Measurements from ENCODE around the gene CPN1. TPM values are rescaled to one million over a fixed set of nuclear protein-coding genes. Genes with fewer than 3 reads are reported as not detected.

CPN1 gene
- polyA plus RNA-seq, 1 donor (not counting 4 experiments of a cell fraction or from before 2014, with no cell fraction given): not detected

DNA sequence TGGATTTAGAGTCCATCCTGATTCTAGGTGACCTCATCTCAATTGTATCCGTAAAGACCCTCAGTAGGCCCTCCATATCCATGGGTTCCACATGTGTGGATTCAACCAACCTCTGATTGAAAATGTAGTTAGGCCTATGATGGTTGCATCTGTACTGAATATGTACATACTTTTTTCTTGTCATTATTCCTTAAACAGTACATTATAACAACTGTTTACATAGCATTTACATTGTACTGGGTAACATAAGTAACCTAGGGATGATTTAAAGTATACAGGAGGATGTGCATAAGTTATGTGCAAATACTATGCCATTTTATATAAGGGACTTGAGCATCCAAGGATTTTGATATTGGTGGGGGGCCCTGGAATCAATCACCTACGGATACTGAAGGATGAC lies 10.1 kb downstream of the CPN1 start:
- FAIRE-seq: no peak
- no peaks in the 10 kb centered on the region for H3K4me1 ChIP-seq (ENCODE audit: control insufficient read depth, extremely low read depth, insufficient read depth, low read length)
- no peak overlapping the region for H3K27ac ChIP-seq (ENCODE audit: control insufficient read depth, insufficient read depth, low read length)
- no peaks in the 10 kb centered on the region for H3K27me3 ChIP-seq (ENCODE audit: control insufficient read depth, extremely low read depth, insufficient read depth, low read length)
- dilution Hi-C loops (cut with MboI; ENCODE audit: extremely low pct_ligation_motif_present, low sequenced_read_pairs): no loop called here
- H3K9me1 ChIP-seq (ENCODE audit: control insufficient read depth, extremely low read depth, insufficient read depth, low read length): no peaks in the 10 kb centered on the region
- no peak overlapping the region for H2AFZ ChIP-seq (ENCODE audit: control insufficient read depth, low read length)
- no peak for TF ChIP-seq EZH2 (IDR thresholded peaks at IDR 0.05; ENCODE audit: low read length)
- no peak for TF ChIP-seq CTCF (optimal IDR thresholded peaks at IDR 0.05 in 1 of 3, IDR thresholded peaks at IDR 0.05 in 1 of 3, conservative IDR thresholded peaks at IDR 0.05 in 1 of 3; ENCODE audit: extremely low read depth in 1 of 3, insufficient read depth in 2 of 3, low read length in 3 of 3)
- no peak overlapping the region for H3K4me3 ChIP-seq (ENCODE audit: control insufficient read depth in 2 of 3, extremely low read depth in 1 of 3, insufficient read depth in 2 of 3, low read depth in 1 of 3, low read length in 3 of 3)
- H3K9me3 ChIP-seq (ENCODE audit: control insufficient read depth, low read depth, low read length): no peaks in the 10 kb centered on the region
- no peaks in the 10 kb centered on the region for H3K79me2 ChIP-seq (ENCODE audit: control insufficient read depth, insufficient read depth, low read length)
- no peaks in the 10 kb centered on the region for H4K20me1 ChIP-seq (ENCODE audit: control insufficient read depth, extremely low read depth, insufficient read depth, low read length)
- no peak for DNase-seq (ENCODE audit: low read depth, low spot score)
- H3K9ac ChIP-seq (ENCODE audit: control insufficient read depth, extremely low read depth, insufficient read depth, low read length): no peak overlapping the region
- no peaks in the 10 kb centered on the region for H3K36me3 ChIP-seq (ENCODE audit: control insufficient read depth in 2 of 2, extremely low read depth in 1 of 2, insufficient read depth in 2 of 2, low read length in 2 of 2)
- H3K4me2 ChIP-seq (ENCODE audit: control insufficient read depth, extremely low read depth, insufficient read depth, low read depth, low read length): no peak overlapping the region

- H3K9ac ChIP-seq (ENCODE audit: control insufficient read depth, extremely low read depth, insufficient read depth, low read length): no peak overlapping the region
- no peak for FAIRE-seq
- H2AFZ ChIP-seq (ENCODE audit: control insufficient read depth, low read length): no peak overlapping the region
- dilution Hi-C loops (cut with MboI; ENCODE audit: extremely low pct_ligation_motif_present, low sequenced_read_pairs): no loop called here
- TF ChIP-seq EZH2 (IDR thresholded peaks at IDR 0.05; ENCODE audit: low read length): no peak
- TF ChIP-seq CTCF (optimal IDR thresholded peaks at IDR 0.05 in 1 of 3, IDR thresholded peaks at IDR 0.05 in 1 of 3, conservative IDR thresholded peaks at IDR 0.05 in 1 of 3; ENCODE audit: extremely low read depth in 1 of 3, insufficient read depth in 2 of 3, low read length in 3 of 3): no peak
- DNase-seq (ENCODE audit: low read depth, low spot score): no peak
- H3K9me3 ChIP-seq (ENCODE audit: control insufficient read depth, low read depth, low read length): no peaks in the 10 kb centered on the region
- no peaks in the 10 kb centered on the region for H3K4me1 ChIP-seq (ENCODE audit: control insufficient read depth, extremely low read depth, insufficient read depth, low read length)
- H3K27me3 ChIP-seq (ENCODE audit: control insufficient read depth, extremely low read depth, insufficient read depth, low read length): no peaks in the 10 kb centered on the region
- no peak overlapping the region for H3K4me2 ChIP-seq (ENCODE audit: control insufficient read depth, extremely low read depth, insufficient read depth, low read depth, low read length)
- no peak overlapping the region for H3K4me3 ChIP-seq (ENCODE audit: control insufficient read depth in 2 of 3, extremely low read depth in 1 of 3, insufficient read depth in 2 of 3, low read depth in 1 of 3, low read length in 3 of 3)
- no peaks in the 10 kb centered on the region for H3K79me2 ChIP-seq (ENCODE audit: control insufficient read depth, insufficient read depth, low read length)
- no peaks in the 10 kb centered on the region for H3K36me3 ChIP-seq (ENCODE audit: control insufficient read depth in 2 of 2, extremely low read depth in 1 of 2, insufficient read depth in 2 of 2, low read length in 2 of 2)
- H3K27ac ChIP-seq (ENCODE audit: control insufficient read depth, insufficient read depth, low read length): no peak overlapping the region
- no peaks in the 10 kb centered on the region for H4K20me1 ChIP-seq (ENCODE audit: control insufficient read depth, extremely low read depth, insufficient read depth, low read length)
- no peaks in the 10 kb centered on the region for H3K9me1 ChIP-seq (ENCODE audit: control insufficient read depth, extremely low read depth, insufficient read depth, low read length)
Observed at GRCh38 chr10:100067466-100067865, 14.2 kb downstream of the CPN1 start.

All from keratinocyte (primary cell).